Activated CD4-positive, CD25-positive, alpha-beta regulatory T cell (primary cell): Measurements from ENCODE around the gene DCLRE1A.

ENCODE experiments used
- DNase-seq, 4 experiments: peaks; one replicate each; lab custom pipeline; 2025; lab: John Stamatoyannopoulos, UW

The DCLRE1A gene

DNA sequence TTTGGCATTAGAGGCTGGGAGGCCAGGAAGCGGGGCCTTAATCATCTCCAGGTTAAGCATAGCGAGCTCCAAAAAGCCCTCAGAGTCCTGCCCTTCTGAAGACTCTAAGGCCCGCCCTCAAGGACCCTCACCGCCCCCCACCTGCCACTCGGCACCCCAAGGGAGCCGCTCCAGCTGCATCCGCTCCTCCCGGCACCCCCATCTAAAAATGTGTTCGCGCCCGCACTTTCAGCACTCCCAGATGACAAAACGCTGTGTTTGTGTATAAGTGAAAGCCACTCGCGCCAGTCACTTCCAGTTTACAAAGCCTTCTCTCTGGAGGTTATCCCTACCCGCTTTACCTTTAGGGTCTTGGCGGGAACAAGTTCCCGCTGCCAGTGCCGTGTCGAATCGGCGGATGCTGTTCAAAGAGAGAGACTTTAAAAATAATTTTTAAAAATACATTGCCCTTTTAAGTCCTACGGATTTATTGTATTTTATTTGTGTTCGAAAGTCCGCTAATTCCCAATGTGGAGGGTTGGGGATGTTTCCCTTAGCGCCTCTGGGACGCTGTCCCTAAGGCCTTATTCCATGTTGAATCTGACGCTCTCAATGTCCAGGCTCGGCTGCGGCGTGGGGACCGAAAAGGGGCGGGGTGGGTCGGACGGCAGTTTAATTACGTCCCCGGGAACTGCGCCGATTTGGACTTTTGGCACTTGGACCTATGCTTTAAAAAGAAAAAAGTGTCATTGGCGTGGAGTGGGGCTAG, at the start of gene DCLRE1A, which contains the start of gene NHLRC2:
Gene DCLRE1A, minus strand, starts transcription at position 70 of the 748 bp plus-strand sequence. CDS start 900 bp downstream, outside the sequence.
Gene NHLRC2, plus strand, starts transcription at position 649 of the 748 bp plus-strand sequence. CDS start 212 bp downstream, outside the sequence.
- DNase-seq: peak; percentile 34 to 55 (median 36)

DNA sequence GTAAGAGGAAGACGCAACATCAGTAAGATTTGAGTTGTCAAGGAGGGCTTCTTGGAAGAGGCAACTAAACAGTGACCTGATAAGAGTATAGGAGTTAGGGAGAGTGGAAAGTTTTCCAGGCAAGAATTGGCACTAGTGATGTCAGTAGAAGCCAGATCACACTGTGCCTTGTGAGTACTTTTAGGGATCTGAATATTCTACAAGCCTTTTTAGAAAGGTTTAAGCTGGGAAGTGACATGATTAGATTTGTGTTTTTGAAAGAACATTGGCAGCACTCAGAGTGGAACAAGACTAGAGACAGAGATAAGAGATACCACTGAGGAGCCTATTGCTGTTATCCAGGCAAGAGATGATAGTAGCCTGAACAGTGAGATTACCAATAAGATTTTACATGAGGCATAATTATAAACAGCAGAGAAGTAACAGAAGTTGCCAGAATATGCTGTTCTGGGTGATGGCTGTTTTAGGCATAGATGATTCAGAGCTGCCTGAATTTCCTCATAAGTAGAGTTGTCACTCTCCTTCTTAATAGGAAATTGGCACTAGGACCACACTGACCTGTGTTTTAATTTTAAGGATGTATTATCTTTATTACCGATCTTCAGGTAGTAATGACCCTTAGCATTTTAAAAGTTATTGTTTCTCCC, 46.2 kb upstream of the DCLRE1A start:
- no peak for DNase-seq

DNA sequence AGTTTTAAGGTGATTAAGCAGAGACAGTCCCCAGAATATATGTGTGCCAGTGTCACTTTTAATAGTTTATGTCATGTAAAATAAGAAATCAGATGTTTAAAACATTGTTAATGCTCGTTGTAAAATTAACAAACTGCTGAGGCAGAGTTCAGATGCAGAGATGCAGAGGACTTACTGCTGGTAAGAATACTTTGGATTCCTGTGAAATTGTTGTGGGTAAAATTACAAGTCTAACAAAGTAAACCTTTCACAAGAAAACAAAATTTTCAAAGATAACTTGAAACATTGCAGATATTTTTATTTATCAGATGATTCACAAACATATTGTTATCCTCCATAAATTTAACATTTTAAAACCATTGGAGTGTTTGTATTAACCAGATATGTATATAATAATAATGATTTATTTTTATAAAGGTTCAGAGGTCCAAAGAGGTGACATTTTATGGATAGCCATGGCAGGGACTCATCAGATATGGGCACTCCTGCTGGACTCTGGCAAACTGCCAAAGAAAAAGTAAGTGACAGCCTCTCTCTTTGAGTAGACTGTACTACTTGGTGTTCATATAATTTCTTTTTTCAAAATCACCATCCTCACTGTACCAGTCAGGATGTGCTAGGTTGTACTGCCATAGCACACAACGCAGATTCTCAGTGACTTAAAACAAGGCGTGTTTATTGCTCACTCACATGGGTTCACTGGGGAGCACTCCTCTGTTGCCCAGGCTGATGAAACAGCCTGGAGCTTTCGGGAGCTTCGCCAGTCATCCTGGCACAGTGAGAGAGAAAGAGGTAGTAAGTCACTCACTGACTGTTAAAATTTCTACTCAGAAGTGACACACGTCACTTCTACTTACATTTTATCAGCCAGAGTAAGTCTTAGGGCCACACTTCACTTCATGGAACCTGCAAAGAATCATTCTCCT, 44.1 kb upstream of the DCLRE1A start:
- no peak for DNase-seq

DNA sequence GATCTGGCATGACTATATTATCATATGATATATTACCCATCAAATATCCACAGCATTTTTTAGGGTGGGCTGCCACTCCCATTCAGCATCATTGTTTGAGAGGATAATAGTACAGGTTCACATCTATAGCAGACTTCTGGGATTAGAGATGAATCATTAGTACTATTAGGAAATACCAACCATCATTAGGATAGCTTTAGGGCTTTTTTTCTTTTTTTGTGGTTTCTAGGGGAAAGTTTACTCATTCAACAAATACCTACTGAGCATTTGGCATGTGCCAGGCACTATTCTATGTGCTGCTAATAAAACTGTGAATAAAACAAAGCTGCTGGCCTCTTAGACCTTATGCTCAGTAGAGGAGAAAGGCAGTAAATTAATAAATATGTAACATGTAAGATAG, 41.1 kb upstream of the DCLRE1A start:
- no peak for DNase-seq

DNA sequence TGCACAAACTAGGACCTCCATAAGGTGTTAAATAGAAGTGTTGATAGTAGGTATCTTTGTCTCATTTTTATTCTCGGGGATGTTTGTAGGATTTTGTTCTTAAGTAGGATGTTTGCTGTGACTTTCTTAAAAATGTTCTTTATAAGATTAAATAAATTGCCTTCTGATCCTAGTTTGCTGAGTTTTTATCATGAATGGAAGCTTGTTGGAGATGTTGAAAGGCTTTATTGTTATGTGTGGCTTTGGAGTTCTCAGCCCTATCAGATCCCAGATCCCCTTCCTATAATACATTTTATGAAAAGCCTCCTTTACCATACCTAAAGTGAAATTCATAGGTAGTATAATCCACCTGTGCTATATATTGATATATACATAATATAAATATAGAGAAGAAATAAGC, 40.7 kb upstream of the DCLRE1A start:
- DNase-seq: no peak

DNA sequence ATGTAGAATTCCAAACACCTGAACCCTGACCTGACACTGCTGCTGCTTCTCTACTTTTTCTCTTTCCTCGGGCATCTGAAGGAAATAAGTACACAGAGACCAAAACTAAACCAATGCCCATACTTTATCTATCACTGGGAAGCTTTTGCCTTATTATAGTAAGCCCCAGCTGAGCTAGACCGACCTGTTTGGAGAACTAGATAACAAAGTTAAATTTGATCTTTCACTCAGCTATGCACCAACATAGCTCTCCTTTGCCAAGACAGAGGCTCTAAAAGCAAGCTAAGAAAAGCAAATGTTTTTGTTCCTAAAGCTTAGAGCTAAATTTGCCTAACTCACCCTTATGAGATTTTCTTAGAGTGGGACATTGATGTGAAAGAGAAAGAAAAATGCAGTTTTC, 39.7 kb upstream of the DCLRE1A start:
- no peak for DNase-seq

DNA sequence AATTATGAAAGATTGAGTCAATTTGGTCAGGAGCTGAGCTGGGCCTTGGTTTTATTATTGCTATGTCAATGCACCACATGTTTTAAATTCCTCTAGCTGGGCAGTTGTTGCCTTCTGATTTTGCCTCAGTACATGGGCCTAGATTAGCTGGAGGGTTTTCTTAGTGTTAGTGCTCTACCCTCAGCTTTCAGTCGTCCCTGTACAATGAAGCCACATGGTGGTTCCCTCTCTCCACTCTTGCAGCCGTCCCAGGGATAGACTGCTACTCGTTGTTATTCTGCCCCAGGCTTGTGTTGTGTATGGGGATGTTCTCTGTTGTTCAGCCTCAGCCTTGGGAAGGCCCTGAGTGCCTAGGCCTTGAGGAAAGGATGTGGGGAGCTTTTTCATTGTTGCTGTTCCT, 37.6 kb upstream of the DCLRE1A start:
- DNase-seq: no peak

DNA sequence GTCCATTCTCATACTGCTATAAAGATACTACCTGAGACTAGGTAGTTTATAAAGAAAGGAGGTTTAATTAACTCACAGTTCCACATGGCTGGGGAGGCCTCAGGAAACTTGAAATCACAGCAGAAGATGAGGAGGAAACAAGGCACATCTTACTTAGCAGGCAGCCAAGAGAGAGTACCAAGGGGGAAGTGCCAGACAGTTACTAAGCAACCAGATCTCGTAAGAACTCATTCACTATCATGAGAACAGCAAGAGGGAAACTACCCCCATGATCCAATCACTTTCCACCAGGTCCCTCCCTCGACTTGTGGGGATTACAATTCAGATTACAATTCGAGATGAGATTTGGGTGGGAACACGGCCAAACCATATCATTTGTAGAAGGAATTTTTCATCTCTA, 36.9 kb upstream of the DCLRE1A start:
- DNase-seq: no peak

DNA sequence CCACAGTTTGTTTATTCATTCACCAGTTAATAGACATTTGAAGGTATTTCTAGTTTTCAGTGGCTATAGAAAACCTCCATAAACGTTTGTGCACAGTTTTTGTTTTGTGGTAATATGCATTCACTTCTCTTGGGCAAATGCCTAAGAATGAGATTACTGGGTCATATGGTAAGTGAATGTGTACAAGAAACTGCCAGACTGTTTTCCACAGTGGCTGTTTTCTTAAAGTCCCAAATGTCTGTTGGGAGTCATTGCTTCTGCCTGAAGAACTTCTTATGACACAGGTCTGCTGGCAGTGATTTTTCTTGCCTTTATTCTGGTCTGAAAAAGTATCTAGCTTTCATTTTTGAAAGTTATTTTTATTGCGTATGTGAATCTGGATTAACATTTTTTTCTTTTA, 36.0 kb upstream of the DCLRE1A start:
- DNase-seq: no peak

DNA sequence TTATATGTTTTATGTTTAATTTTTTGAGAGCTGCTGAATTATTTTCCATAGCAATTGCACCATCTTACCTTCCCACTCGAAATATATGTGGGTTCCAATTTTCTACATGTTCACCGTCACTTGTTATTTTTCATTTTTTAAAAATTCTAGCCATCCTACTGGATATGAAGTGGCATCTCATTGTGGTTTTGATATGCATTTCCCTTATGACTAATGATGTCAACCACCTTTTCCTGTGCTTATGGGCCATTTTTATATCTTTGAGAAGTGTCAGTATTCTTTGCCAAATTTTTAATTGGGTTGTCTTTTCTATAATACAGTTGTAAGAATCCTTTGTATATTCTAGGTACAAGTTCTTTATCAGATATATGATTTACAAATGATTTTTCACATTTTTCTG, 28.4 kb upstream of the DCLRE1A start:
- DNase-seq: no peak

DNA sequence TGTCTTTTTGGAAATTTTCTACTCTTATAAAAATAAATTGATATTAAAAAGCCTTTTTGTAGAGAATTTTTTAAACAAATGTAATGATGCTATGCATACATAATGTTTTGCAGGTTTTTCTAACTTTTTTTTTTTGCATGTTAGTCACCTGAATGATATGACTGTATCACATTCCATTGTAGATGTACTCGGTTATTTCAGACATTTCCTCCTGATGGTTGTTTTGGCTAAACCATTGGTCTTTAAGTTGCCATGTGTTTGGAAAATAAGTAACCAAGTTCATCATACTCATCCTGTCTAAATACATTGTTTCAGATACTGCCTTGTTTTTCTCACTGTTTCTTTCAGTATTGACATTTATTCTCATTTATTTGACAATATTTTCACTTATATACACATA, 26.4 kb upstream of the DCLRE1A start:
- DNase-seq: no peak

DNA sequence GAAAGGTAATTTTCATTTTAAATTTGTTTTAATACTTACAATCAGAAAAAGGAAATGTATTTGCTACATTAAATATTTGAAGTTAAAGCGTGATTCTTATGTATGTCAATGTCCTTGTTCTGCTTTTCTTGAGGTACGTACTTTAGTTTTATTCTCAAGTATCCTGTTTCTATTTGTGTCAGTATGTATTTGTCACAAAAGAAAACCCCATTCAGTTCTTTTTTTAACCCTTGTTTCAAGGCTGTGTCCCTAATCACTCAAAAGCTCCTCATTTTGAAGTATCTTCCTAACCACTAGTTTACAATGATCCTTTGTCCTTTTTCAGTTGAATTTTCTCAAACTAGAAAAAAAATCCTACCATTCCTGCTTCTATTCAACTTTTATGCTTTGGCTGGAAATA, 25.8 kb upstream of the DCLRE1A start:
- no peak for DNase-seq

DNA sequence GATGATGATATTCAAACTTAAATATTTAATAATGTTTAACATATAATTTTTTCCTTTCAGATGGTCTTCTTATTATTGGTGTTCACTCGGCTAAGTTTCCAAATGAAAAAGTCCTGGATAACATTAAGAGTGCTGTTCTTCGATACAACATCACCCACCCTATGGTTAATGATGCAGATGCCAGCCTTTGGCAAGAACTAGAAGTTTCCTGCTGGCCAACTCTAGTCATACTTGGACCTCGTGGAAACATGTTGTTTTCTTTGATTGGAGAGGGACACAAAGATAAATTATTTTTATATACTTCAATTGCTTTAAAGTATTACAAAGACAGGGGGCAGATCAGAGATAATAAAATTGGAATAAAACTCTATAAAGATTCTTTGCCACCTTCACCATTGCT, 22.6 kb upstream of the DCLRE1A start:
- no peak for DNase-seq

DNA sequence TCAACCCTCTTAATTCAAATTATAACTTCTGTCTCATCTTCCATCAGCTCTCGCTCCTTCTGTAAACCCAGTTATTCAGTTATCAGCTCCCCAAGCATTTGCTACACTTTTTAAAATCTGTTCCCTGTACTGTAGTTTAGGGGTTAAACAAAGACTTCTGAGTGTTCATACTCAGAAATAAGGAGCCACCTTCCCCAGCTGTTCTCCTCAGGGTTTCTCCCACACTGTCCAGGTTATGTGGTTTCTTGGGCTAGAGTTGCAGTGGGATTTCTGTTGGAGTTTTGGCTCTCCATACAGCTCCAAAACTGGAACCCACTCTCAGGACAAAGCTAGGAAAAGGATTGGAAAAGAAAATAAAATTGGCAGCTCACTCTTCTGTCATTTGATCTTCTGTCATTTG, 21.3 kb upstream of the DCLRE1A start:
- no peak for DNase-seq

DNA sequence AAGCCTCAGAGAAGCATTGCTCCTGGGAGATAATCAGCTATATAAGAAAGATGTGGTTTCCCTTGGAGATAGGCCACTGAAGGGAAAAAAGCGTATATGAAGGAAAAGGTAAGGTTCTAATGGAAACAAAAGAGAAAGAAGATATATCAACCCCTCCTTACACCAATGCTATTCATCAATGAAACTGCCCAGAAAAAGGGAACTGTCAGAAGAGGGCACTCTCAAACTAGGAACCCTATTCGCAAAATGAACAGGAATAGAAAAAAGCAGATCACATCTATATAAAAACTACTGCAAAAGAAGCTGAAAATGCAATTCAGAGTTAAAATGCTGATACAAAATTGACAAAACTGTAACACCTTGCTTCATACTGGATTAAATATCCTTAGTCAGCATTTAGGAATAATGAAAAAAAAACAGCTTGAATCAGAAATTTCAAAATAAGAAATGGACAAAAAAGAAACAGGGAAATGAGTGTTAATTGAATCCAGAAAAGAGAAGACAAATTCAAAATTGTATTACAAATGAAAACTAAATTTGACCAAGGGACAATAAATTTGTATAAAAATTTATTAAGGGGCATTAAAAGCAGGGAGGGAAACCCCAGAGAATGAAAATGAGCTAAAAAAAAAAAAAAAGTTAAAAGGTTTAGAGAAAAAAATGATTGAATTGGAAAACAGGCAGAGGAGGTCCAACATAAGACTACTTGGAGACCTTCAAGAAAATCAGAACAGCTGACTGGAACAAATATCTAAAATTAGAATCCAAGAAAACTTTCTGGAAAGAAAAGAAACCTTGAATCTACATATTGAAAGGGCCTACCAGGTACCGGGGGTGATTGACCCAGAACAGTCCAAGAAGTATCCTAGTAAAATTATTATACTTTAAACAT, 18.5 kb upstream of the DCLRE1A start:
- no peak for DNase-seq

DNA sequence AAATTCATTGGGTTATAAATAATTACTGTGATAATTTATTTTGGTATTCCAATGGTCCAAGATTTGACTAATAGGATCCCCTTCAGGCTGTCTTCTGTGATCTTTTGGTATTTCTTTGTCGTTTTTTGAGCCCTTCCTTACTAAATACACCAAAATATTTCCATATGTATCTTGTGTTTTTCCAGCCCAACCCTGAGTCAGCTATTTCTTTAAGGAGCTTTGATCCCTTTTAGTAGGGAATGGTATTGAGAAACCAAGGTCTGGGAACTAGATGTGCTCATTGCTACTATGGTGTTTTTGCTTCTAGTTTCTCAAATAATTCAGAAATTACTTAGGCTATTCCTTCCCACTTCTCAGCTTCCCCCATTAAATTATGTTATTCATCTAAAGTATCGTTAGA, 15.9 kb upstream of the DCLRE1A start:
- no peak for DNase-seq

DNA sequence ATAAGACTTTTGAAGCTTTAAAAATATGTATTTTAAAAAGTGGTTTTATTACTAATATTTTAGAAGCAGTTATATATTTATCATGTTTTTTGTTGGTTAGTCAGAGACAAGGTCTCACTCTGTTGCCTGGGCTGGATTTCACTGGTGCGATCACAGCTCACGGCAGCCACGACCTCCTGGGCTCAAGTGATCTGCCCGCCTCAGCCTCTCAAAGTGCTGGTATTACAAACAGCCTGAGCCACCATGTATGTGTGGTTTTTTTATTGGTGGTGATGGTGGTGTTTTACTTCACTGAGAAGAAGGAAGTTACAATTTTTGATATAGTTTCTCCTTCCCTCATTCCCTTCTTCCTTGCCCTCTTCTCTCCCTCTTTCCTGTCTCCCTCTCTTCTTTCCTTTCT, 14.0 kb upstream of the DCLRE1A start:
- no peak for DNase-seq

DNA sequence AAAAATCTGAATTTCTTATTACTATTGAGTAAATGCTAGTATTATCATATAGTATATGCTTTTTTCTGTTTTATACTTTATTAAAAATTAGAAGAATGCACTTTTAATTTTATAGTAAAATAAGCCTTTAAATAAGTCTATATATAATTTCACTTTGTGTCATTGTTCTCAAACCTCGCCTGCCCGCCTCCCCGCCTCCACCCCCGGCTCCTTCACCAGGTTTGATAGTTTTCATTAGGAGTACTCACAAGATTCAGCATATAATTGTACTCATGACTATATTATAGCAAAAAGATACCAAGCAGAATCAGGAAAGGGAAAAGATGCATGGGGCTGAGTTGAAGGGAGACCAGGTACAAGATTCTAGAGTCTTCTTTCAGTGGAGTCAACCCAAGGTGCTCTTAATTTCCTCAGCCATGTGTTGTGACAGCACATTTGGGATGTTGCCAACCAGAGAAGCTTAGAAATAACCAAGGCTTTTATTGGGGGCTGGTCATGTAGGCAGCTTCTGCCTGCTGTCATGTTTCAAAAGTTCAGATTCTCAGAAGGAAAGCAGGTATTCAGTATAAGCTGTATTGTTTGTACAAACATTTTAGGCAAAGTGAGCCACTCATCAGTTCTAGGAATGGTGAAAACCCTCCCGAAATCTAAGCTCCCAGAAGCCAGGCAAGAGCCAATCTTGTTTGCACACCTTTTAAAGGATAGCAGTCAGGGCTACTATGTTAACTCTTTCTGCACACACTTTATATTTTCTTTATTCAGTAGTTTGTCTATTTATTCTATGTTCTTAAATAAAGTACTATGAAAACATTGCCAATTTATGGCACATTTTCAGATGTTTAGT, 12.9 kb upstream of the DCLRE1A start:
- no peak for DNase-seq

DNA sequence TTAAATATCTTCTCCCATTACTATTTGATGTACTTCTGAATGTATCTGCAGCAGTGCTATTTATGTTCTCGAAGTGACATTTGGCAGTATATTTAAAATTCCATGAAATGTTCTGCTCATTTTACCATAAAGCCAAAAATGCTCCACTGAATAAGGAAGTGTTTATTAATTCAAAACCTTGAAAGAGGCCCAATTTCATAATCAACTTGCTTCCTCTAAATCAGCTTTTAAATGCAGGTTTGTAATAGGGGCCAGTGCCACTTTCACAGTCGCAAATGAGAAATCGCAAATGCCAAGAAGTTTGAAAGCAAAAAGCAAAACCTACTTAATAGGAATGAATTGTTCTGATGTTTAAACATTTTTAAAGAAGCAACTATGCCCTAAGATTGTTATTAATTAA, 12.0 kb upstream of the DCLRE1A start:
- no peak for DNase-seq

DNA sequence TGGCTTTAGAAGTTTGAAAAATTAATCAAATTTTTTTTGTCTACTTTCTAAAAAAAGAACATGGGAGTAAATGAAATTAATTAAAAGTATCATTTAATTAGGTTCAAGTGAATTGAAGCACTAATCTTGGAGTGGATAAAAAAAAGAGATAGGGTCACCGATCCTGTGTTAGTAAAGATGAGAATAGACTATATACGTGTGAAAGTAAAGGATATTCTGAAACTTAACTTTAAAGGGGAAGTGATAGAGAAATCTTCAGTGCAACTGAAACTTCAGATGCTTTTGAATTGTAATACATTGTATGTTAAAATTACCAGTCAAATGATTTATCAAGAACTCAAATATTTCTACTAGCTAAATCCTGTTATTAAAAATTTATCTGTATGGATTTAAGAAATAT, 5.4 kb upstream of the DCLRE1A start:
- no peak for DNase-seq

DNA sequence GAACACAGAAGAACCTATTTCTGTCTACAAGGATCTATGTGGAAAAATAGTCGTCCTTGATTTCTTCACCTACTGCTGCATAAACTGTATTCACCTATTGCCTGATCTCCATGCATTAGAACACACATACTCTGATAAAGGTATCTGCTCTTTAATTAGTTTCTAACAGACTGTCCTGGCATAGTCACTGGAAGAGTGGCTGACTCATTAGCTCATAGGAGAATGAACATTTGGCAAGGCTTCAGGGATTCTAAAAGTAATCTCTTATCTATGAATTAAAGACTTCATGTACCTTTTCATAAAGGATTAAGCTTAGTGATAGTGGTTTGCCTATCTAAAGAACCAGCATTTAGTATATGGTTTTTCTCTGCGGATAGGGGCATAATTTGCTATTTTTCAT, 4.7 kb upstream of the DCLRE1A start:
- no peak for DNase-seq
